TTC549 (cell line): ENCODE measurements around the gene RIMBP2.

Experiments
- FAIRE-seq: peaks from 2 replicates; lab custom pipeline; 2012; peaks lifted over from hg19 to GRCh38; lab: Jason Lieb, UNC

Gene RIMBP2

GRCh38 chr12:130627175-130627574 lies 88.9 kb downstream of the RIMBP2 start:
- no peak for FAIRE-seq

- no peak for FAIRE-seq
Measured at GRCh38 chr12:130626601-130627000, 89.5 kb downstream of the RIMBP2 start.

GRCh38 chr12:130625201-130625600 lies 90.9 kb downstream of the RIMBP2 start:
- no peak for FAIRE-seq

- no peak for FAIRE-seq
Measured at GRCh38 chr12:130622803-130623202, 93.3 kb downstream of the RIMBP2 start.

- no peak for FAIRE-seq
Measured at GRCh38 chr12:130621696-130622298, 94.3 kb downstream of the RIMBP2 start.

- FAIRE-seq: no peak
Measured at GRCh38 chr12:130620756-130621155, 95.3 kb downstream of the RIMBP2 start.

GRCh38 chr12:130620281-130620680 lies 95.8 kb downstream of the RIMBP2 start:
- no peak for FAIRE-seq

- no peak for FAIRE-seq
Measured at GRCh38 chr12:130619385-130620001, 96.6 kb downstream of the RIMBP2 start.

GRCh38 chr12:130617219-130617618 lies 98.9 kb downstream of the RIMBP2 start:
- FAIRE-seq: no peak

- no peak for FAIRE-seq
Measured at GRCh38 chr12:130615861-130616345, 100.2 kb downstream of the RIMBP2 start.

GRCh38 chr12:130614530-130614905 lies 101.6 kb downstream of the RIMBP2 start:
- no peak for FAIRE-seq

GRCh38 chr12:130613831-130614529 lies 102.1 kb downstream of the RIMBP2 start:
- FAIRE-seq: no peak

- FAIRE-seq: no peak
Measured at GRCh38 chr12:130613131-130613530, 103.0 kb downstream of the RIMBP2 start.

GRCh38 chr12:130611026-130611905 lies 104.8 kb downstream of the RIMBP2 start:
- FAIRE-seq: no peak

GRCh38 chr12:130609966-130610365 lies 106.1 kb downstream of the RIMBP2 start:
- no peak for FAIRE-seq

GRCh38 chr12:130608831-130609230 lies 107.3 kb downstream of the RIMBP2 start:
- no peak for FAIRE-seq

GRCh38 chr12:130608132-130608531 lies 108.0 kb downstream of the RIMBP2 start:
- no peak for FAIRE-seq

GRCh38 chr12:130606231-130606630 lies 109.9 kb downstream of the RIMBP2 start:
- FAIRE-seq: no peak

GRCh38 chr12:130603396-130603965 lies 112.6 kb downstream of the RIMBP2 start:
- FAIRE-seq: no peak

GRCh38 chr12:130602251-130602650 lies 113.8 kb downstream of the RIMBP2 start:
- FAIRE-seq: no peak

GRCh38 chr12:130601327-130601726 lies 114.8 kb downstream of the RIMBP2 start:
- FAIRE-seq: no peak

- no peak for FAIRE-seq
Measured at GRCh38 chr12:130596241-130596640, 119.9 kb downstream of the RIMBP2 start.
